K562 (cell line): ENCODE results near the gene NFIB. TPM values are rescaled to one million over a fixed set of nuclear protein-coding genes. Genes with fewer than 3 reads are reported as not detected.

Experiments used
- ATAC-seq: fragments of 200-7000 bp; cut with Tn5 transposase; 3 replicates; pipeline ENCODE4 v1.9.1; 2020; ENCODE audit warnings: moderate library complexity
- BruUV-seq: library from RNA; stranded (reverse); fragments of 400-500 nt; replicated peaks from 2 replicates; lab custom pipeline; 2021; lab: Mats Ljungman, UMichigan
- CTCF ChIA-PET: fragments of 300-600 bp; formaldehyde crosslinking; extraction: SDS; loops from one replicate; lab custom pipeline; 2021; ENCODE audit warnings: low intra/inter-chr PET ratio; lab: Yijun Ruan, JAX
- POLR2A ChIA-PET: fragments of 300-600, 350-650 bp; sonication (Branson Sonifier 250); formaldehyde crosslinking; extraction: SDS; loops from one replicate; lab custom pipeline; 2021; ENCODE audit warnings: antibody characterized with exemption, inconsistent platforms; lab: Yijun Ruan, JAX
- DNase-seq, 4 experiments: peaks; one replicate each; pipeline versions ENCODE4 v3.0.0 to v3.0.0-alpha.2; 2011 to 2018; ENCODE audit warnings: low spot score in 3 of 4, mixed read lengths in 3 of 4; ENCODE audit errors: extremely low read depth in 1 of 4
- FAIRE-seq: peaks from 2 replicates; lab custom pipeline; 2011; peaks lifted over from hg19 to GRCh38; lab: Jason Lieb, UNC
- H2AFZ ChIP-seq: 2 replicates; pipeline ENCODE4 v1.6.0; 2011; ENCODE audit warnings: low read depth, low read length, control low read depth, inconsistent platforms
- H3K27ac ChIP-seq: fragments of 200-600 bp; 3 replicates; pipeline ENCODE4 v1.8.0; 2011; ENCODE audit warnings: low read depth, mild to moderate bottlenecking, control low read depth, inconsistent platforms, low read length, moderate library complexity, mixed read lengths; ENCODE audit errors: extremely low read depth
- H3K27me3 ChIP-seq, 2 experiments: fragments of 300-600 bp in 1 of 2; 2 replicates in 1 of 2; 3 replicates in 1 of 2; pipeline versions ENCODE4 v1.6.0 to v1.8.0; 2011; ENCODE audit warnings: inconsistent platforms in 2 of 2, low read length in 2 of 2, mild to moderate bottlenecking in 1 of 2, mixed read lengths in 1 of 2, moderate library complexity in 1 of 2; ENCODE audit not compliant: control insufficient read depth in 2 of 2, insufficient read depth in 2 of 2
- H3K36me3 ChIP-seq: fragments of 300-600 bp; 3 replicates; pipeline ENCODE4 v1.8.0; 2011; ENCODE audit warnings: mild to moderate bottlenecking, low read length, inconsistent platforms; ENCODE audit not compliant: control insufficient read depth, insufficient read depth
- H3K4me1 ChIP-seq, 2 experiments: fragments of 200-600 bp in 1 of 2; replicated peaks in 1 of 2; 2 replicates in 1 of 2; 3 replicates in 1 of 2; pipeline versions ENCODE4 v1.5.1 to v1.8.0; 2011; ENCODE audit warnings: inconsistent platforms in 2 of 2, low read length in 2 of 2, mild to moderate bottlenecking in 1 of 2, mixed read lengths in 1 of 2, moderate library complexity in 1 of 2; ENCODE audit not compliant: control insufficient read depth in 2 of 2, insufficient read depth in 2 of 2
- H3K4me2 ChIP-seq: 2 replicates; pipeline ENCODE4 v1.6.1; 2011; ENCODE audit warnings: low read length, control low read depth, inconsistent platforms, mixed read lengths; ENCODE audit not compliant: insufficient read depth
- H3K4me3 ChIP-seq: fragments of 200-600 bp; sonication (generic), shearing (Covaris generic); 2 replicates; pipeline ENCODE4 v1.5.1; 2016; ENCODE audit warnings: control low read depth, inconsistent platforms
- H3K79me2 ChIP-seq: fragments of 200-600 bp; 3 replicates; pipeline ENCODE4 v1.8.0; 2011; ENCODE audit warnings: low read length, inconsistent platforms; ENCODE audit not compliant: control insufficient read depth, insufficient read depth
- H3K9ac ChIP-seq, 2 experiments: 2 replicates each; pipeline versions ENCODE4 v1.6.0 to v1.6.1; 2011; ENCODE audit warnings: low read depth in 2 of 2, low read length in 2 of 2, control low read depth in 1 of 2, inconsistent platforms in 1 of 2, mild to moderate bottlenecking in 1 of 2, mixed read lengths in 1 of 2; ENCODE audit not compliant: insufficient read depth in 1 of 2
- H3K9me1 ChIP-seq: one replicate; pipeline ENCODE4 v1.6.0; 2011; ENCODE audit warnings: inconsistent platforms, mild to moderate bottlenecking, low read length, moderate library complexity; ENCODE audit not compliant: control insufficient read depth, insufficient read depth
- H3K9me3 ChIP-seq: replicated peaks from 2 replicates; pipeline ENCODE4 v1.5.1; 2011; ENCODE audit warnings: low read depth, low read length, inconsistent platforms; ENCODE audit not compliant: control insufficient read depth, insufficient read depth
- H4K20me1 ChIP-seq: replicated peaks from 2 replicates; pipeline ENCODE4 v1.6.1; 2011; ENCODE audit warnings: low read length, inconsistent platforms, mixed read lengths; ENCODE audit not compliant: control insufficient read depth, insufficient read depth
- CEBPB ChIP-seq: fragments of 450-650 bp; IDR thresholded peaks from 2 replicates; pipeline ENCODE4 v1.6.1; 2016; ENCODE audit warnings: missing genetic modification characterization, missing compliant biosample characterization
- CEBPG ChIP-seq, 3 experiments: fragments of 200-800 bp in 1 of 3; sonication (Bioruptor generic) in 1 of 3; sonication (generic) in 1 of 3; formaldehyde crosslinking in 1 of 3; IDR thresholded peaks in 2 of 3; conservative IDR thresholded peaks in 1 of 3; 2 replicates each; pipeline versions ENCODE4 v1.6.1 to v1.8.0; 2016 to 2022; ENCODE audit warnings: missing compliant biosample characterization in 2 of 3, missing genetic modification characterization in 2 of 3, mild to moderate bottlenecking in 1 of 3, missing genetic modification reagents in 1 of 3
- FOXA3 ChIP-seq, 2 experiments: fragments of 450-650 bp in 1 of 2; sonication (generic) in 1 of 2; formaldehyde crosslinking; IDR thresholded peaks in 1 of 2; conservative IDR thresholded peaks in 1 of 2; 2 replicates each; pipeline versions ENCODE4 v1.4.0 to v1.8.0; 2020 to 2022; ENCODE audit warnings: mild to moderate bottlenecking in 2 of 2, missing genetic modification reagents in 1 of 2
- GATAD2B ChIP-seq: fragments of 450-650 bp; IDR thresholded peaks from 2 replicates; pipeline ENCODE4 v1.6.1; 2017; ENCODE audit warnings: mild to moderate bottlenecking, borderline replicate concordance
- HNRNPK ChIP-seq: fragments of 200-400 bp; formaldehyde crosslinking; IDR thresholded peaks from one replicate; pipeline ENCODE4 v1.6.1; 2018; ENCODE audit warnings: mild to moderate bottlenecking, low read depth, low read length; ENCODE audit not compliant: poor library complexity, severe bottlenecking
- JUN ChIP-seq, 2 experiments: sonication (generic) in 1 of 2; formaldehyde crosslinking in 1 of 2; IDR thresholded peaks; 2 replicates each; pipeline versions ENCODE4 v1.6.1 to v1.8.0; 2012 to 2022; ENCODE audit warnings: borderline replicate concordance in 2 of 2, mild to moderate bottlenecking in 2 of 2, improper control_type of control experiment in 1 of 2, low read depth in 1 of 2, low read length in 1 of 2, missing genetic modification reagents in 1 of 2
- KDM1A ChIP-seq, 2 experiments: fragments of 450-650 bp; IDR thresholded peaks; 2 replicates each; pipeline ENCODE4 v1.6.1; 2016; ENCODE audit warnings: mild to moderate bottlenecking in 2 of 2
- LEF1 ChIP-seq: fragments of 450-650 bp; IDR thresholded peaks from 2 replicates; pipeline ENCODE4 v1.6.1; 2016; ENCODE audit warnings: mild to moderate bottlenecking
- MAFF ChIP-seq: IDR thresholded peaks from 2 replicates; pipeline ENCODE4 v1.6.1; 2012; ENCODE audit warnings: low read length, improper control_type of control experiment
- MCM5 ChIP-seq: fragments of 450-650 bp; IDR thresholded peaks from 2 replicates; pipeline ENCODE4 v1.6.1; 2016; ENCODE audit warnings: low read depth
- NCOR1 ChIP-seq: fragments of 450-650 bp; IDR thresholded peaks from 2 replicates; pipeline ENCODE4 v1.6.1; 2016; ENCODE audit warnings: mild to moderate bottlenecking, moderate library complexity
- NFIX ChIP-seq: fragments of 250-450 bp; sonication (Bioruptor Pico); IDR thresholded peaks from 2 replicates; pipeline ENCODE4 v1.4.0; 2020; ENCODE audit warnings: low read depth, mild to moderate bottlenecking, moderate library complexity
- RUNX1 ChIP-seq: sonication (generic); IDR thresholded peaks from 2 replicates; pipeline ENCODE4 v1.6.1; 2016; ENCODE audit warnings: antibody characterized with exemption, low read depth
- STAT6 ChIP-seq: sonication (generic); formaldehyde crosslinking; IDR thresholded peaks from 2 replicates; pipeline ENCODE4 v1.8.1; 2023; ENCODE audit warnings: mild to moderate bottlenecking, missing genetic modification reagents
- ZNF12 ChIP-seq: sonication (generic); formaldehyde crosslinking; IDR thresholded peaks from 2 replicates; pipeline ENCODE4 v1.4.0; 2020; ENCODE audit warnings: mild to moderate bottlenecking, missing genetic modification reagents
- WGBS: fragments of 100-300 bp; shearing (Covaris generic); methylation state at CpG from one replicate; pipeline ENCODE4 v1.1.6; 2016; ENCODE audit warnings: low coverage, mixed read lengths; ENCODE audit not compliant: insufficient coverage; ENCODE audit errors: missing lambda C conversion rate; 5-methylcytosine and 5-hydroxymethylcytosine counted together
- in situ Hi-C: fragments of 300-500 bp; cut with MboI; formaldehyde crosslinking; loops from 4 replicates; pipeline ENCODE4 v1.15.0; 2018; ENCODE audit warnings: inconsistent platforms, mixed read lengths
- intact Hi-C: fragments of 100-400 bp; cut with micrococcal nuclease; formaldehyde crosslinking; loops from 2 replicates; pipeline ENCODE4 v1.14.2; 2022
- polyA plus RNA-seq, 8 experiments: library from polyadenylated mRNA; depleted of rRNA in 4 of 8; stranded (reverse) in 5 of 8; unstranded in 3 of 8; fragments of >200 nt; fragmentation: Nextera tagmentation in 2 of 8; fragmentation: Illumina TruSeq in 1 of 8; extraction: Ambion mirVana in 2 of 8; extraction: Trizol in 1 of 8; gene quantifications; 2 replicates each; pipeline versions ENCODE4 v1.2.1 to v1.2.3, GENCODE V29; 2011 to 2014; ENCODE audit warnings: inconsistent platforms in 1 of 8, missing spikeins in 1 of 8
- total RNA-seq, 7 experiments: library from RNA; depleted of rRNA in 6 of 7; stranded (reverse); fragments of >200 nt in 6 of 7; fragmentation: Illumina TruSeq in 2 of 7; extraction: Trizol in 2 of 7; gene quantifications; 2 replicates each; pipeline versions ENCODE4 v1.2.1 to v1.2.3, GENCODE V29; 2011 to 2021; ENCODE audit warnings: low replicate concordance in 1 of 7

NFIB gene
- total and polyA plus RNA-seq, 9 of the 15 experiments (the other 6 are each of a cell fraction or from before 2014, with no cell fraction given) = 1.2 to 3.3 (median 1.9) TPM

GRCh38 chr9:14306188-14306587, 7.8 kb downstream of the NFIB start:
- no peaks in the 10 kb centered on the region for H4K20me1 ChIP-seq
- ChIA-PET POLR2A (no interaction called here), CTCF (no interaction called here)
- no peak overlapping the region for H3K27ac ChIP-seq
- DNase-seq = no peak
- 78% methylated on average over 6 of the region's 6 CpGs for WGBS
- no peaks in the 10 kb centered on the region for H3K9me3 ChIP-seq
- intact Hi-C loops = no loop called here
- H3K27me3 ChIP-seq = no peaks in the 10 kb centered on the region
- no peak overlapping the region for H2AFZ ChIP-seq
- H3K4me1 ChIP-seq = no peaks in the 10 kb centered on the region
- no TSS peak for BruUV-seq
- in situ Hi-C loops = no loop called here
- no peak overlapping the region for H3K4me3 ChIP-seq
- TF ChIP-seq CEBPB (tag) = peak; percentile 68
- TF ChIP-seq CEBPG (CRISPR knock-in tag; IDR thresholded peaks at IDR 0.05) = no peak
- TF ChIP-seq CEBPG (tag; conservative IDR thresholded peaks at IDR 0.05 in 1 of 2, IDR thresholded peaks at IDR 0.05 in 1 of 2) = peak in 1 of 2 experiments; percentile 79; a peak in 2 of 4 replicates
- TF ChIP-seq NCOR1 = no peak
- H3K36me3 ChIP-seq = no peaks in the 10 kb centered on the region
- FAIRE-seq = no peak
- ATAC-seq = no peak
- no peak overlapping the region for H3K4me2 ChIP-seq
- H3K79me2 ChIP-seq = no peaks in the 10 kb centered on the region
- H3K9ac ChIP-seq = no peak overlapping the region
- H3K9me1 ChIP-seq = no peaks in the 10 kb centered on the region

GRCh38 chr9:14304259-14304658, 9.7 kb downstream of the NFIB start:
- POLR2A ChIA-PET = no interaction called here
- TF ChIP-seq LEF1 (no peak), KDM1A (IDR thresholded peaks at IDR 0.05) (no peak), HNRNPK (no peak), FOXA3 (CRISPR knock-in tag; conservative IDR thresholded peaks at IDR 0.05 in 1 of 2, IDR thresholded peaks at IDR 0.05 in 1 of 2) (no peak), GATAD2B (no peak), NFIX (no peak), JUN (IDR thresholded peaks at IDR 0.05; ENCODE audit: borderline replicate concordance, low read depth, low read length) (no peak), JUN (CRISPR knock-in tag; IDR thresholded peaks at IDR 0.05; ENCODE audit: borderline replicate concordance) (no peak), MCM5 (no peak), RUNX1 (no peak), MAFF (no peak), STAT6 (CRISPR knock-in tag) (no peak), ZNF12 (no peak)
- no peak overlapping the region for H3K4me2 ChIP-seq
- H3K9me3 ChIP-seq = no peaks in the 10 kb centered on the region
- no peaks in the 10 kb centered on the region for H3K9me1 ChIP-seq
- CTCF ChIA-PET = no interaction called here
- H3K4me1 ChIP-seq = no peaks in the 10 kb centered on the region
- FAIRE-seq = no peak
- H3K79me2 ChIP-seq = no peaks in the 10 kb centered on the region
- intact Hi-C loops (no loop called here), in situ Hi-C loops (no loop called here)
- no TSS peak for BruUV-seq
- 37% methylated on average over 3 of the region's 3 CpGs for WGBS
- H4K20me1 ChIP-seq = no peaks in the 10 kb centered on the region
- no peak for ATAC-seq
- no peak overlapping the region for H3K27ac ChIP-seq
- DNase-seq = no peak
- H3K27me3 ChIP-seq = no peaks in the 10 kb centered on the region
- H2AFZ ChIP-seq = no peak overlapping the region
- H3K9ac ChIP-seq = no peak overlapping the region
- no peaks in the 10 kb centered on the region for H3K36me3 ChIP-seq
- no peak overlapping the region for H3K4me3 ChIP-seq
